HG03175 (cell line): Measurements from ENCODE around the gene NUDT22.

Experiments used
- ATAC-seq: cut with Tn5 transposase; IDR thresholded peaks from one replicate; pipeline ENCODE4 v1.9.1; 2021; ENCODE audit warnings: mild to moderate bottlenecking, moderate library complexity; ENCODE audit not compliant: unreplicated experiment

NUDT22 gene

GRCh38 chr11:64226507-64227051 lies 505 bp downstream of the NUDT22 start:
- ATAC-seq = no peak

- no peak for ATAC-seq
Measured at GRCh38 chr11:64227405-64227956, 1.4 kb downstream of the NUDT22 start.

DNA sequence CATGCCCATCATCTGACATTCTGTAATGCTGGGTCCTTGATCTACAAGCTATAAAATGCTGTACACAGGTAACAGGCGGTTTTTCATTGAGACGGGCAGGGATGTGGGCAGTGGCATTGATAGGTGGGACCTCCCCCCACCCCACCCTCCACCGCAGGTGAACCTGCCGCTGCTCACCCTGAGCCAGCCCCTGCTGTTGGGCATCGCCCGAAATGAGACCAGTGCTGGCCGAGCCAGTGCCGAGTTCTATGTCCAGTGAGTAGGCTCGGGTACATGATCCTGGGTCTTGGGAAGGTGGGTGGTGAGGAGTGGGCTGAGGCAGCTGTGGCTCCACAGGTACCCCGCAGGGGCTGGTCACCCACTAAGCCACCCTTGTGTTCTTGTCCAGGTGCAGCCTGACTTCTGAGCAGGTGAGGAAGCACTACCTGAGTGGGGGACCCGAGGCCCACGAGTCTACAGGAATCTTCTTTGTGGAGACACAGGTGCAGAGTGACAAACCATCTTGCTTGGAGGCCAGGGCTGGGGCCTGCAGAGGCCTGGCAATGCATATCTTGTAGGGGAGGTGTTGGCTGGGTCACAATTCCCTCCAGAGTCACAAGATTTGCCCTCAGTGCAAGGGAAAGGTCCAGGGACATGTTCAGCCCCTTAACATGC lies 3.1 kb downstream of the NUDT22 start:
- ATAC-seq = no peak

GRCh38 chr11:64229744-64230170 lies 3.7 kb downstream of the NUDT22 start:
- no peak for ATAC-seq

DNA sequence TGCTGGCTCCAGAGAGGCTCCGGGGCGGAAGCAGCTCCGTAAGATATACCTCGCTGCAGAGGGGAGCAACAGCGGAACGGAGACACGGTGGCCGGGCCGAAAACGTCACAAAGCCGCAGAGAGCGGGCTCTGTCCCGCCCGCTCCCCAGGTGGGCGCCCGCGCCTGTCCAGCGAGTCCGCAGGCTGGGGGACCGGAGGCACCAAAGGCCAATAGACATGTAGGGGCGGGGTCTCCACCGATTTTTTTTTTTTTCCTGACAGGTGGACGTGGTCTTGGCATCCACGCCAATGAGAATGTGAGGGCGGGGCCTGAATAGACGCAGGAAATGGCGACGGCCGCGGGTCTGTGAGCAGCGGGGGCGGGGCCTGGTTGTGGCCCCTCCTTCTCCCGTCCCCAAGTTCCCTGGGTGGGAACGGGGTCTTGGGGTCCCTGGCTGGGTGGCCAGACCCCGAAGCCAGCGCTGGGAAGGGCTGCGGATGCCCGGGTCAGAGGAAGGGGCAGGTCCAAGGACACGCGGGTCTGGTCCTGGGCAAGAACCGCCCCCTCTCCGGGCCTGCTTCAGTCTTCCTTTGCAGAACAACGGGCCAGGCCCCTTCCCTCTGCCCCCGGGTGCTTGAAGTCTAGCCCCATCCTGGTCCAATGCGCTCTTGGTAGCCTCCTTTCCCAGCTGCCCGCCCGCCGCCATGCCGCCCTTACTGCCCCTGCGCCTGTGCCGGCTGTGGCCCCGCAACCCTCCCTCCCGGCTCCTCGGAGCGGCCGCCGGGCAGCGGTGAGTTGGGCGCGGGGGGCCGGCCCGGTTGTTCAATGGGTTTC lies 4.3 kb downstream of the NUDT22 start, which contains the start of gene DNAJC4:
DNAJC4 (plus strand) TSS at position 378 of the 814 bp plus-strand sequence; CDS start at position 685, 307 bp downstream.
- ATAC-seq = peak; percentile 61

GRCh38 chr11:64230985-64231365 lies 4.9 kb downstream of the NUDT22 start:
- no peak for ATAC-seq

DNA sequence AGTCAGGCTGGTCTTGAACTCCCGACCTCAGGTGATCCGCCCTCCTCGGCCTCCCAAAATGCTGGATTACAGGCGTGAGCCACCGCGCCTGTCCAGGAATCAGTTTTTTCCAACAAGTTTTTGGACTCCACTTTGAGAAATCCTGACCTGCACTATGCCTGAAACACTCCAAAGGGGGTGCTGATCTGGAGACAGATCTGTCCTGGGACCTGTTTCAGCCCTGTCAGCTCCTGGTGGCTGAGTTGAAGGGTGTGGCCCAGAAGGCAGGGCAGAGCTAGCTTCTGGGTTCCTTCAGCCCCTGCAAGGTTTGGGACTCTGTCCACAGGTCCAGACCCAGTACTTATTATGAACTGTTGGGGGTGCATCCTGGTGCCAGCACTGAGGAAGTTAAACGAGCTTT lies 5.5 kb downstream of the NUDT22 start:
- no peak for ATAC-seq

DNA sequence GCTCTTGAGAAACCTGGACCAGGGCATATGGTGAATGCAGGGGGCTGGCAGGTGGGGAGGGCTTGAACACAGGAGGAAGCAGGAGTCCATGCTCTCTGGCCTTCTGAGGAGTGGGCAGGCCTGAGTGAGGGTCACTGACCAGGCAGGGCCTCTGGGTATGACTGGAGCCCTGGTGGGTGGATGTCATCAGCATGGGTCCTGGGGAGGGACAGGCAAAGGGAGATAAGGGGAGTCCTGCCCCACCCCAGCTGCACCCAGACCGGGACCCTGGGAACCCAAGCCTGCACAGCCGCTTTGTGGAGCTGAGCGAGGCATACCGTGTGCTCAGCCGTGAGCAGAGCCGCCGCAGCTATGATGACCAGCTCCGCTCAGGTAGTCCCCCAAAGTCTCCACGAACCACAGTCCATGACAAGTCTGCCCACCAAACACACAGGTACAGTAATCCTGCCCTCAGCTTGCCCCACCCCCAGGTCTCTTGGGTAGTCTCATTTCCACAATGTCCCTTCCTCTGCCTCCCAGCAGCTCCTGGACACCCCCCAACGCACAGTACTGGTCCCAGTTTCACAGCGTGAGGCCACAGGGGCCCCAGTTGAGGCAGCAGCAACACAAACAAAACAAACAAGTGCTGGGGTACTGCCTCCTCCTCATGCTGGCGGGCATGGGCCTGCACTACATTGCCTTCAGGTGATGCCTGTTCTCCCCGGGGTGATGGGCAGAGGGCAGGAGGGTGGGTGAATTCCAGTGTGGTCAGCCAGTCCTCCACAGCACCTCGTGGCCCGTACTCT lies 6.3 kb downstream of the NUDT22 start:
- ATAC-seq = no peak

GRCh38 chr11:64232967-64233315 lies 6.9 kb downstream of the NUDT22 start:
- ATAC-seq = no peak

DNA sequence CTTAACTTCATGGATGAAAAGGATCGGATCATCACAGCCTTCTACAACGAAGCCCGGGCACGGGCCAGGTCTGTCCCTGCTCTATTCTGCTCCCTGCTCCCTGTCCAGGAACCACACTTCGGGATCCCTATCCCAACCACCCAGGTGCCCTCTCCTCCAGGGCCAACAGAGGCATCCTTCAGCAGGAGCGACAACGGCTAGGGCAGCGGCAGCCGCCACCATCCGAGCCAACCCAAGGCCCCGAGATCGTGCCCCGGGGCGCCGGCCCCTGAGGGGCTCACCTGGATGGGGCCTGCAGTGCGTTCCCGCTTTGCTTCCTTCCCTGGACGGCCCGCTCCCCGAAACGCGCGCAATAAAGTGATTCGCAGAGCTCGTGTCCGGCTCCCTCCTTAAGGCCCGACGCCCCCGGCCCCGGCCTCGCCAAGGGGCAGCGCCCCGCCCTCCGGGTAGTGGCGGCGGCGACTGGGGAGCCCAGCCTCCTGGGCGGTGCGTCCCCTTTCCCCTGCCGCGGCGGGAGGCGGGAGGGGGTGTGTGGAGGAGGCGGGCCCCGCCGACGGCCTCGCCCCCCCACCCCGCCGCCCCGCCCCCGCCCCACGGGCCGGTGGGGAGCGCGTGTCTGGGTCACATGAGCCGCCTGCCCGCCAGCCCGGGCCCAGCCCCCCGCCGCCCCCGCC lies 8.0 kb downstream of the NUDT22 start, which contains the start of gene VEGFB:
VEGFB (plus strand) TSS at position 672 of the 674 bp plus-strand sequence. CDS start 250 bp downstream, outside the sequence.
- ATAC-seq = peak; percentile 31

GRCh38 chr11:64234647-64235379 lies 8.7 kb downstream of the NUDT22 start:
- ATAC-seq = peak; percentile 26

DNA sequence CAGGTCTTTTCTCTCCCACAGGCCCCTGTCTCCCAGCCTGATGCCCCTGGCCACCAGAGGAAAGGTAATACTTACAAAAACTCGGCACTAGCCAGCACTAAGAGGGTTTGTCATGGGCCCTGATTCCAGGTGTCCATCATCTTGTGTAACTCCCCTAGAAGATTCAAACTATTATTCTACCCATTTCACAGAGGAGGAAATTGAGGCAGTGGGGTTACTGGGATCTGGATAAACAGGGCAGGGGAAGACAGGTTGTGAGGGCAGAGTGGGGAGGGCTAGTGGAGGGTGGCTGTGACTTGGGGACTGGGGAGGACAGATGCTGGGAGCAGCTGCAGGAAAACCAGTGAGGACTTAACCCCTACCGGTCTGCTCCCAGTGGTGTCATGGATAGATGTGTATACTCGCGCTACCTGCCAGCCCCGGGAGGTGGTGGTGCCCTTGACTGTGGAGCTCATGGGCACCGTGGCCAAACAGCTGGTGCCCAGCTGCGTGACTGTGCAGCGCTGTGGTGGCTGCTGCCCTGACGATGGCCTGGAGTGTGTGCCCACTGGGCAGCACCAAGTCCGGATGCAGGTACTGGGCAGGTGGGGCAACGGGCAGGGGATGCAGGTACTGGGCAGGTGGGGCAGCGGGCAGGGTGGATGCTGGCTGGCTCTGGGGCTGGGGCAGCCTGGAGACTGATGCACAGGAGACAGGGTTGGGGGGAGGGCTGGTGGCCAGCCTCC lies 9.5 kb downstream of the NUDT22 start:
- ATAC-seq = no peak

DNA sequence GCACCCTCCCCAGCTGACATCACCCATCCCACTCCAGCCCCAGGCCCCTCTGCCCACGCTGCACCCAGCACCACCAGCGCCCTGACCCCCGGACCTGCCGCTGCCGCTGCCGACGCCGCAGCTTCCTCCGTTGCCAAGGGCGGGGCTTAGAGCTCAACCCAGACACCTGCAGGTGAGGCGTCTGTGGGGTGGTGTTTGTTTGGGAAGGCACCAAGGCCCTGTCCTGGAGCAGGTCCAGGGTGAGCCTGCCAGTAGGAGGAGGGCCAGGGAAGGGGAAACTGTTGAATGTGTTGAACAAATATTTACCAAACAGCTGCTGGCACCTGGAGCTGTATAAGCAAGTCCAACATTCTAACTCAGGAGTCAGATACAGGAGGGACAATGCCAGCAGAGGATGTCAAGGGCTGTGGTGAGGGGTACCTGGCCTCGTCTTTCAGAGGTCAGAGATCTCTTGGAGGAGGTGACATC lies 11.4 kb downstream of the NUDT22 start:
- no peak for ATAC-seq

- no peak for ATAC-seq
Measured at GRCh38 chr11:64238076-64238475, 12.0 kb downstream of the NUDT22 start.

DNA sequence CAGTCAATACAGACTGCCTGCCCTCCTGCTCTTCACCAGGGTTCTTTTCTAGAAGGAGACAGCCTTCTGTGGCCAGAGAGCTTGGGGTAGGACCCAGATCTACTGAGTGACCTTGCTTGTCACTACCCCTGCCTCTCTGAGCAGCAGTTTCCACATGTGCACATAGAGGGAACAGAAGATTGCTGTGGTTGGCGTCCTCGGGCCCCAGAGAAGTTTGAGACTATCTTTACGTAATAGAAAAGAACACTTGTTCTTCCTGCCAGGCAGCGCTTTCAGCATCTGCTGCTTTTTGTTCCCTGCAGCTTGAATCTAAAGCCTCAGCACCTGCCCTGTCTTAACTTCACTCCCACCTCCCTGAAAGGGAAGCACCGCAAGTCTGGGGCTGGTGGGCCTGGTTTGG lies 12.9 kb downstream of the NUDT22 start:
- ATAC-seq = no peak

DNA sequence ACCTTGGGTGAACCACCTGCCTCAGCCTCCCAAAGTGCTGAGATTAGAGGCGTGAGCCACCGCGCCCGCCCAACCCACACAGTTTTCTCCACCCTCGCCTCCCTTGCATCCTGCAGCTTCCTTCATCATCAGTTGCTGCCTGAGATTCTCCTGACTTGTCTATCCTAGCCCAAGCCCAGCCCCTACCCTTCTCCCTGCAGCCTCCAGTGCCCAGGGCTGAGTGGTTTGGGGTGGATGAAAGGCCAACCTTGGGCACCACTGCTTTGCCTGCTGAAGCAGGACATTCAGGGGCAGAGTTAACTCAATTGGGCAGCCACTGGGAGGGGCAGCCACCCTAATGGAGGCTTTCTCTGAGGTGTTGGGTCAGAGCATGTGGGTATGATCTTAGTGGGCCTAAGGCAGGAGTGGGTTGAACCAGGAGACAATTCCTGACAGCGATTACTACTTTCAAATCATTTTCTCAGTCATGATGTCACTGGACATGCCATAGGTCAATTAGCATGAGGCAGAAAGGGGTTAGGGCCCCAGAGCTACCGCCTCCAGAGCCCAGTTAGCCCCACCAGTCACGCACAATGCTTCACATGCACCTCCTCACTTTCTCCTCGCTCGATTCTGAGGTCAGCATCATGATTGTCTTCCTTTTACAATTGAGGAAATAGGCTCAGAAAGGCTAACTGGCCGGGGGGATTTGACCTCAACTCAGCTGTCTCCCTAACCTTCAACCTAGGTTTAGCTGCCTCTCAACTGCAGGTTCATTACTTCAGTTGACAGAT lies 13.8 kb downstream of the NUDT22 start:
- ATAC-seq = peak; percentile 21

- peak; percentile 46 for ATAC-seq
Measured at GRCh38 chr11:64240435-64241240, 14.6 kb downstream of the NUDT22 start, which contains the start of gene FKBP2. FKBP2 (plus strand) TSS chr11:64241095; CDS start chr11:64242388, 1,293 bp downstream.
